Midbrain (tissue), 1 donor: ENCODE data around the gene CD2AP.
"Not testable (repeated sequence)": the region's sequence is repeated elsewhere in the genome, so short reads cannot be mapped to it uniquely, and the experiment has no call there.

Source experiments
- DNase-seq: peaks from one replicate; lab custom pipeline; 2025; lab: John Stamatoyannopoulos, UW

Gene CD2AP

DNA sequence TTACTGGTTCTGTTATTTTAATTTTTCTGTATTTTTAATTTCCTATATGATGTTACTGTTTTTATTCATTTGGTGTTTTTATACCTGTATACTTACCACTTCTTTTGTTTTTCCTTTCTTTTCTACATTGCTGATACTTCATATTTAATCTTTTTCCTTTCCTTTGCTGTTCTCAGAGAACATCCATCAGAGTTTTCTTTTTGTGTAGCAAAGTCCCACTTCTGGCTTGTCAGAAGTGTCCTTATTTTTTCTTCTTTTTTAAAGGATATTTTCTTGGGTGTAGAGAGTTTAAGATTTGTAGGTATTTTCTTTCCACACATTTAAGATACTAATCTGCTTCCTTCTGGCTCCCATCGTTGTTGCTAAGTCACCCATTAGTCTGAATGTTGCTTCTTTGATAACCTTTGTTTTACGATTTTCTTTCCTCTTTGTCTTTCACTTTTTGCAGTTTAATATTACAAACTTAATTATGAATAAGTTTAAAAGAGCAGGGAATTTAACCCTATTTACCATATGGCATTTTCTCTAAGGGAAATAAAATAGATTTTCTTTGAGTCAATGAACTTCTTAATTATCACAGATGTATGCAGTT, 18.5 kb downstream of the CD2AP start:
- DNase-seq = no peak

DNA sequence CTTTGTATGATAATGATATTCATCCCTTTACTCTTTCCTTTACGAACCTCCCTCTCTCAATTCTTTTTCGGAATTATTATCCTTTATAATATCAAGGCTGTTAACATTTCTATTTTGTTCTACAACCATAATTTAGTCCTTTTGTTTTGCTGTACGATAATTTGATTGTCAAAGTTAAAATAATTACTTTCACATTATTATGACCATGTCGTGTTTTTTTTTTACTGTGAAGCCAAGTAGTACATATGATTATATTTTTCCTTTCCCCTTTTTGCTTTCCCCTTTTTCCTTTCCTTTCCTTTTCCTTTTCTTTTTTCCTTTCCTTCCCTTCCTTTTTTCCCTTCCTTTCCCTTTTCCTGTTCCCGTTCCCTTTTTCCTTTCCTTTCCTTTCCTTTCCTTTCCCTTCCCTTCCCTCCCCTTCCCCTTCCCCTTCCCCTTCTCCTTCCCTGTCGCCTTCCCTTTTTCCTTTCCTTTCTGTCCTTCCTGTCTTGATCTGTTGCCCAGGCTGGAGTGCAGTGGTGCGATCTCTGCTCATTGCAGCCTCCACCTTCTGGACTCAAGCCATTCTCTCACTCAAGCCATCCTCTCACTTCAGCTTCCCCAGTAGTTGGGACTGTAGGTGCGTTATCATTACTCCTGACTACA, 19.5 kb downstream of the CD2AP start:
- DNase-seq = no peak

DNA sequence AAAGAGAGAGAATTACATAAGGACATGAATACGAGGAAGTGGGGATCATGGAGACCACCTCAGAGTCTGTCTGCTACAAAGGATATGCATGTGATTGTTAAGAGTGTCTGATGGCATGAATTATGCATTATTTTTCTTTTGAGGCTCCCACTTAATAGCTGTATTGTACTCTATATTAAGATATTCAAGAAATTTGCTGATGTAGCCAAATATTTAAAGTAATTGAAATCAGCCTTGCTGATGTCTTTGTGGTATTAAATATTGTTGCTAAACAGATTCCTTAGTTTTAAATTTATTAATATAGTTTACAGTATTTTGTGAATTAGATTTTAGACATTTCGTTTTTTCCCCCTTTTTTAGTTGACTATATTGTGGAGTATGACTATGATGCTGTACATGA, 25.3 kb downstream of the CD2AP start:
- DNase-seq = no peak

DNA sequence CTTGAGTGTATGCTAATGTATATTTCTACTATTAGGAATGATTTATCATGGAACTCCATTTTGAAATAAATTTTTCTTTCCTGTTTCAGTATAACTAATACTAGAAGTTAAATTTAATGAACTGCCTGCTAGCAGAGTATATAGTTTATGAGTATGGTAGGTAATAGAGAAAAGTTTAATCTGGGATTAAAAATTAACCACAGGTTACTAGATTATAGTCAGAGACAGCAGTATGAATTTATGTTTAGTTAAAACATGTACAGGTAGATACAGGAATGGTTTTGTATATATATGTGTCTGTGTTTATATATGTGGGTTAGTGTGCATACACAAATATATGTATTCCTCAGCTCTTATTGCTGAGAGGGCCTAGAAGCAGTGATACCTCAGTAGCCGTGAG, 32.3 kb downstream of the CD2AP start:
- DNase-seq = no peak

DNA sequence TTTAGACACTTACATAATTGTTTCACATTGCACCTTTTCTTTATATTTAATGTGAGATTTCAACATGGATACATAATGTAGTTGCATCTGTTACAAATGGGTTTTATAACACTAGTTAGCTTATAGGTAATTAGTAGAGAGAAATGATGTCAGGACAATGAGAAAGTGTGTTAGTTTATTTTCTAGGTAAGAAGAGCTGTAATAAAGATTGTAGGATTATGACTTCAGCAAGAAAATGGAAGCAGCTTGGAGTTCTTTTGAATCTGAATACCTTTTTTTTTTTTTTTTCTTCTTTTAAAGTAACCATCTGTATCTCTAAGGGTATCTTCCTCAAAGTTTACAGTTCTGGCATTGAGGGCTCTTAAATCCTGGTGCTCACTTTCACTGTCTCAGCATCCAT, 35.3 kb downstream of the CD2AP start:
- DNase-seq = no peak

DNA sequence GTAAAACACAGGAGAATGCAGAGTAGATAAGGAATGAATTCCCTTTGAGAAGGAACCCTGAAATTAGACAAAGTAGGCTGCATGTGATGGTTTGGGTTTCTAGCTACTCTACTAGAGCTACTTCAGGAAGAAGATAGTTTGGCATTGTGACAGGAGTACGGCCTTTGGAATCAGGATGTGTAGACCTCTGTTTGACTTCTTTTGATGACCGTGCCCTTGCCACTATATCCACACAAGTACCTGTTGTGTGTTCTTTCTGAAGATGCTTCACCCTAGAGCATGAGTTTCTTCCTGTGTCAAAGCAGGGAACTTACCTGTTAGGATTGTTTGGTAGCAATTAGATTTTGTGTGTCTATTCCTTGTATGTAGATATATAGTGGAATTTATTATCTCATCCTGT, 41.7 kb downstream of the CD2AP start:
- DNase-seq = no peak

DNA sequence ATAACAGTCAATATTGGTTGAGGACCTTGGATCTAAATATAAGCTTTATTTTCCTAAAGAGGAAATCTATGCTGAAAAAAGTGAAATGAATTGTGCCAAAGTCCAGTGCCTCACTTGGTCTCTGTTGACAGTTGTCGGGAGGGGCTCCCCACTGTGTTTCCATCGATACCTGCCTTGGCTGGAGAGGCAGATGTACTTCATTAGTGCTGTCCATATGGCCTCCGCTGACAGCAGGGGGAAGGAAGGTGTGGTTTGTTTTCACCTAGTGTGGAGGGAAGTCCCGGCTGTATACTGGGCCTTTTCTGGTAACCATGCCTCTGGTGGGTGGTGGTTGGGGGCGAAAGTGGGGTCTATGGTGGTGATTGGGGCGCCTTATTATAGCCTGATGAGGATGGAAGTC, 42.7 kb downstream of the CD2AP start:
- no peak for DNase-seq

DNA sequence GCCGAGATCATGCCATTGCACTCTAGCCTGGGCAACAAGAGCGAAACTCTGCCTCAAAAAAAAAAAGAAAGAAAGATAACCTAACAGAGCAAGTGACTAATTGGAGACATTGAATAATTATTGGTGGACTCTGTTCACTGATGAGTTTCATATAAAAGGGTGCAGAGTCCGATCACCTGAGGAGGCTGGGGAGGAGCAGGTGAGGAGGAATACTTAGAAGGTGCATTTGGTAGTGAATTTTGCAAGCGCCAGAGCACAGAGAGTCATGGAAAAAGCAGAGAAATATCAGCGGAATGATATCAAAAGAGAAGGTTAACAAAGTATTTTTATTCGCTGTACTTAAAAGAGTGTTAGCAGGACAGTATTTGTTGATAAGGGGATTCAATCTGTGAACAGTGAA, 44.4 kb downstream of the CD2AP start:
- DNase-seq = no peak

GRCh38 chr6:47524136-47524845, 46.7 kb downstream of the CD2AP start:
- no peak for DNase-seq

DNA sequence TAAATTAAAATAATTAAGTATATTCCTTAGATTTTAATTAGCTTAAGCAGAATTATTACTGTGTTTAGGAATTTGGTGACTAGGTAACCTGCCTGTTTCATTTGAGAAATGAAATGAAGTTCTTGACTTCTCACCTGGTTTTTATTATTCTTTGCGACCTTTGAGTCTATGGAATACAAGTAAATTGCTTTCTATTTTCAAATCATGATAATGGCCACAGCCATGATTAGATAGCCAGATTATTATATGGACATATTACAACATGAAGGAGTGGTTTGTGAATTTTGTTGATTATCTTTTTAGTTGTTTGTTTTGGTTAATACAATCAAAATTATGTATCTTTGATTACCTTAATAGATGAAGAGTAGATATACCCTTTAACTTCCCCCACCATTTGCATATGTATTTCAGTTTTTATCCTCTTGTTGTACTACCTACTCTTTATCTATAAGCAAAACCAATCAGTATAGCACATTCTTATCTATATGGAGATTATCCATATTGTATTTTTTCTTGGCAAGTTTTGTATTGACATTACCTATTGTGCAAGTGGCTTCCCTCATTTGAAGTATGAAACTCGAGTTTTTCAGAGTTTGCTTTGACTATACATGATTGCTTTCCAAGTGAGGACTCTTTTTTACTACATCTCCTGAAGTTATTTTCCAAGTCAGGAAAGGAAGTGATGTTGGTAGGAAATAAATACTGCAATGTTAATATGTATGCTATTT, 47.9 kb downstream of the CD2AP start:
- DNase-seq = no peak

DNA sequence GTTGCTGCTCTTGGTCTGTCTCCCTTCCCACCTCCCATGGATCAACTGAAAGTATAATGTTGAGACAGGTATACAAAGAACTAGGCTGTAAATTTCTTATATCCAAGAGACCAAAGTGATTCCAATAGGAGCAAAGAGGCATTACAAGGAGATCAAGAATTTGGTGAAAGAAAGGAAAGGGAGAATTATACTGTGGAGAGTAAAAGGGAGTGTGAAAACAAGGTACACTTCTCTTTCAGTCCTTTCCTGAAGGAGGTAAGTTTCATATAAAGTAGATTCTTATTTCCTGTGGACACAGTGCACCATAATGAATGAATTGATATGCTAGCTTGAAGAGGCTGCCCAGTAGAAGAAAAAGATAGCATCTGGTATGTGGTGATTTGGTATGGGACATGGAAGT, 49.7 kb downstream of the CD2AP start:
- DNase-seq = no peak

GRCh38 chr6:47529734-47530133, 52.1 kb downstream of the CD2AP start:
- no peak for DNase-seq

DNA sequence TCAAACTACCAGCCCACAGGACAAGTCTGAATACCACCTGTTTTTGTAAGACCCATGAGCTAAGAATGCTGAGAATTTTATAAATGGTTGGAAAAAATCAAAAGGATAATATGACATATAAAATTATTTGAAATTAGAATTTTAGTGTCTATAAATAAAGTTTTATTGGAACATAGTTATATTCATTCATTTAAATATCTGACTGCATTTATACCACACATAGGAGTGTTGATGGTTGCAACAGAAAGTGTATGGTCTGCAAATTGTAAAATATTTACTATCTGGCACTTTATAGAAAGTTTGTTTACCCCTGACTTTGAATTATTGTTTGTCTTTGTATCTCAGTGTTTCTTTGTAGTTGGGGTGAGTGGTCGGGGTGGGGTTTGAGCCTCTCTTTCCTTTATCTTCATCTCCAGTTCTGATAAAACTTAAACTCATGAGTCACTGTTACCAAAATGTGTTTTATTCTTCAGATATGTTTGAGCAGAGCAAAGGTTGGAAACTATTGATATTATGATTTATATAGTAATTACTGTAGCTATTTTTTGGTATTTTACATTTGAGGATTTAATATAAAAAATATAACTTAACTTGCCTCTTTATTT, 55.5 kb downstream of the CD2AP start:
- no peak for DNase-seq

GRCh38 chr6:47534063-47534462, 56.5 kb downstream of the CD2AP start:
- DNase-seq = no peak

GRCh38 chr6:47535316-47536225, 58.0 kb downstream of the CD2AP start:
- no peak for DNase-seq

DNA sequence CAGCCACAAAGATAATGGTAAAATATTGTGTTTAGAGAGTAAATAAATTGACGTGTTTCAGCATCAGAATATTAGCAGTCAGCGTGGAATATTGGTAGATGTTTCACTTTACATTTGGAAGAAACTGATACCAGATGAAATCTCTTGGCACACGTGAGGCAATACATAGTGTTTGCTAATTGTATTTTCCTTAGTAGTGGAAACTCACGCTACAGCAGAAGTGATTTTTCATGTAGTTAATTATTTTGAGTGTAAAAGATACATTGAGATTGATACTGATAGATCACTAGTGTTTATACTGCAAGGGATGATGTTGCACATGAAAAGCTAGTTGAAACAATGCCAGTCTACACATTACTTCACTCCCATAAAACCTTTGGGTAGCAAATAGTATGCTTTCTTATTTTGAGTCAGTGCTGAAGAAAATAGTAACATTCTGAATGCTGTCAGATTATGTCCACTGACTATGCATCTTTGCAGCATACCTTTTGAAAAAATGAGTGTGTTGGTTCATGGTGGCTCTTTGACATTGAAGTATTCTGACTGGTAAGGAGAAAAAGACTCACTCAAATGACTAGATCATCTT, 59.3 kb downstream of the CD2AP start:
- DNase-seq = no peak

GRCh38 chr6:47545223-47545622, 67.6 kb downstream of the CD2AP start:
- no peak for DNase-seq

GRCh38 chr6:47551670-47552069, 74.1 kb downstream of the CD2AP start:
- no peak for DNase-seq

GRCh38 chr6:47552319-47552718, 74.7 kb downstream of the CD2AP start:
- no peak for DNase-seq

DNA sequence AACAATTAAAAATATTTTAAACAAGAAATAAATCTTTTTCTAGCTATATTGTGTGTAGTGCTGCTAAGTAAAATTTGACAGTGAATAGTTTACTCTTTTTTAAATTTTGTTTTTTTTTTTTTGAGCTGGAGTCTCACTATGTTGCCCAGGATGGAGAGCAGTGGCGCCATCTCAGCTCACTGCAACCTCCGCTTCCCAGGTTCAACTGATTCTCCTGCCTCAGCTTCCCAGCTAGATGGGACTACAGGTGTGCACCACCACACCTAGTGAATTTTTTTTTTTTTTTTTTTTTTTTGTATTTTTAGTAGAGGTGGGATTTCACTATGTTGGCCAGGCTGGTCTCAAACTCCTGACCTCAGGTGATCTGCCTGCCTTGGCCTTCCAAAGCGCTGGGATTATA, 75.7 kb downstream of the CD2AP start:
- DNase-seq = not testable (repeated sequence)

- not testable (repeated sequence) for DNase-seq
Measured at GRCh38 chr6:47556459-47556858, 78.9 kb downstream of the CD2AP start.
